Stimulated activated CD4-positive, alpha-beta T cell treated with anti-CD3 and anti-CD28 coated beads, Interleukin-12 subunit alpha, Interleukin-12 subunit beta, amount 100 ng/mL, for 4 hours (primary cell): Measurements from ENCODE around the gene UNC119B.
"Not testable (repeated sequence)": the region's sequence is repeated elsewhere in the genome, so short reads cannot be mapped to it uniquely, and the experiment has no call there.

Source experiments
- DNase-seq: peaks from one replicate; pipeline ENCODE4 v3.0.0-alpha.2; 2020

Gene UNC119B

GRCh38 chr12:120710031-120710804 is at the start of gene UNC119B:
UNC119B (plus strand) TSS chr12:120710458; CDS start chr12:120710475, 17 bp downstream.
- peak; percentile 78 for DNase-seq

GRCh38 chr12:120661432-120661831 is 48.8 kb upstream of the UNC119B start:
- no peak for DNase-seq

DNA sequence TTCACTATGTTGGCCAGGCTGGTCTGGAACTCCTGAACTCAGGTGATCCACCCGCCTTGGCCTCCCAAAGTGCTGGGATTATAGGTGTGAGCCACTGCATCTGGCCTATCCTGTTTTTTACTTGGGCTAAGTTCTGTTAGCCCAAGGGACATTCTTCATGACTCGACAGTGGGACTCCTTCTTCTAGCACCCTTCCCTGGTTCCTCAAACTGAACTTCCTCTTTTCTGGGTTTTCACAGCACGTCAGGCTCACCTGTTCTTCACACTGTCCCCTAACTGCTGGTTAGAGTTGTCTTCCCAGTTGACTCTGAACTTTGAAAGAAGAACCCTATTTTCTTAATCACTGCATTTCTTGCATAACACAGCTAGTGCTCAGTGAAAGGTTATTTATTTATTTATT is 47.4 kb upstream of the UNC119B start:
- no peak for DNase-seq

GRCh38 chr12:120663741-120664140 is 46.5 kb upstream of the UNC119B start:
- DNase-seq, result no peak

DNA sequence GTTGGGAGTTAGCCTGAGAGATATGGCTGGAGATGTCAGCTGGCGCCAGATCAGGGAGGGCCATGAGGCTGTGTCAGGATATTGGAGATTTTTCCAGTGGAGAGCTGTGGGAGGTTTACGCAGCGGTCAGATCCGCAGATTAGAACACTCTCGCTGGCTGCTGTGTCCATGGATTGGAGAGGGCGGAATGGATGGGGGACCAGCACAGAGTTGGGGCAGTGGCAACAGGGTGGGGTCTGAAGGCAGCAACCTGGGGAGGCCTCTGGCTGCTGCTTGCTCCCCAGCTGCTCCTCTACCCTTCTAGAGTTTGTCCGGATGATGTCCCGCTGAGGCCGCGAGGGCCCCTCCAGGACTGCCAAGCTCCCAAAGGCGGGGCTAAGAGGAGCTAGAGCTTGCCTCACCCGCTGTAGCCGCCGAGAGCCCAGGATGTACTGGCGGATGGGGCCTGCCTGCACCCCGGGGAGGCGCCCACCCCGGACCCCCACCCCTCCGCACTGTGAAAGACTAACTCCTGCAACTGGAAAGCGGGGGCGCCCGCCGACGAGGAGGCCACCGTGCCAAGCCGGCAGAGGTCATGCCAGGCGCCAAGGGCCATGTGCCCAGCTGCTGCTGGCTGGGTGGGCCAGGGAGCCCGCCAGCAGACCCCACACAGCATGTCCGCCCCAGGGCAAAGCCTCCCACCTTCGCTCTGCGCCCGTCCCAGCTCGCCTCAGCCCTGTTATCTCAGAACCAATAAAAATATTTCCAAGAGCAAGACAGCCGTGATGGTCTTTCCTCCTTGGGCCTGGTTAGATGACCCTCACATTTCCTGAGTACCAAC is 43.5 kb upstream of the UNC119B start:
- no peak for DNase-seq

DNA sequence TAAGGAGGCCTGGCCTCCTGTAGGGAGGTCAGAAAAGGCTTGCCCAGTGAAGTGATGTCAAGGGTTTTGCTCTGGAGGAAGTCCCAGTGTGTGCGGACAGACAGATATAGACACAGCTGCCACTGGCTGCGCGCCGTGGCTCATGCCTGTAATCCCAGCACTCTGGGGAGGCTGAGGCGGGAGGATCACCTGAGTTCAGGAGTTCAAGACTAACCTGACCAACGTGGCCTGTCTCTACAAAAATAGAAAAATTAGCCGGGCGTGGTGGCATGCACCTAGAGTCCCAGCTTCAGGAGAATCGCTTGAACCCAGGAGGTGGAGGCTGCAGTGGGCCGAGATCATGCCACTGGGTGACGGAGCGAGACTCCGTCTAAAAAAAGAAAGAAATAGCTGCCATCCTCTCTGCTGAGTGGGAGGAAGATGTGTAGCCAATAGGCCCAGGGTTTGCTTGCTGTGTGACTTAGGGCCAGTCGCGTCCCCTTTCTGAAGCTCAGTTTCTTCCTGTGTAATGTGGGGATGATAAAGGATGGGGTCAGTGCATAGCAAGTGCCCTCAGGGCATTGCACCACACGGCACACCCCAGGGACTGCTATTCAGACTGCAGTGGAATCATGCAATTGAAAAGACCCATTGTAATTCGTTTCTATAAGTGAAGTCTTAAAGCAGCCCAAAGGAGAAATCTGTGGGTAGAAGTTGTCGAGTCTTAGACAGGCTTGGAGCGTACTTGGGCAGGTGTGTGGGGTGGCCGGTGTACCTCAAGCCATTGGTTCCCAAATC is 42.0 kb upstream of the UNC119B start:
- DNase-seq, result no peak

- no peak for DNase-seq
Observed at GRCh38 chr12:120668868-120669840, 41.1 kb upstream of the UNC119B start.

DNA sequence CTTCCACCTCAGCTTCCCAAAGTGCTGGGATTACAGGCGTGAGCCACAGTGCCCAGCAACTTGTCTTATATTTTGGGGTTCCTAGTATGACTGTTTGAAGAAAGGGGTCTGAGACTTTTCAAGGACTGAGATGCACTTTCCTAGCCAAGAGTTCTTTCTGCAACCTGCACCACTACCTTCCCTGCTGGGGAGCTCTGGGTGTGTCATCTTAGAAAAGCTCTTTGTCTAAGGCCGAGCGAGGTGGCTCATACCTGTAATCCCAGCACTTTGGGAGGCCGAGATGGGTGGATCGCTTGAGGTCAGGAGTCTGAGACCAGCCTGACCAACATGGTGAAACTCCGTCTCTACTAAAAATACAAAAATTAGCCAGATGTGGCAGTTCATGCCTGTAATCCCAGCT is 40.0 kb upstream of the UNC119B start:
- not testable (repeated sequence) for DNase-seq

DNA sequence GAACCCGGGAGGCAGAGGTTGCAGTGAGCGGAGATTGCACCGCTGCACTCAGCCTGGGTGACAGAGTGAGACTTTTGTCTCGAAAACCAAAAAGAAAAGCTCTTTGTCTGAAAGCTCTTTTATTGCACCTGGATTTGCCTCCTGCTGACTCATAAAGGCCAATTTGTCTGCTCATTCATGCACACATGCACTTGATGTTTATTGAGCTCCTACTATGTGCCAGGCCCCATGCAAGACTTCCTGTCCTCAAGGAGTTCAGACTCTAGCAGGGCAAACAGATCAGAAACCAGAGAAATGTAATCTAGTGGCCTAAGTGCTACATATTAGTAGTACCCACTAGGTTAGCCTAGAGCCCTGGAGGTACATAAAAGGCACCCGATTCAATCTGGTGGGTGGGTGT is 39.6 kb upstream of the UNC119B start:
- DNase-seq, result no peak

- no peak for DNase-seq
Observed at GRCh38 chr12:120674097-120674636, 36.1 kb upstream of the UNC119B start.

- no peak for DNase-seq
Observed at GRCh38 chr12:120677765-120678473, 32.3 kb upstream of the UNC119B start.

DNA sequence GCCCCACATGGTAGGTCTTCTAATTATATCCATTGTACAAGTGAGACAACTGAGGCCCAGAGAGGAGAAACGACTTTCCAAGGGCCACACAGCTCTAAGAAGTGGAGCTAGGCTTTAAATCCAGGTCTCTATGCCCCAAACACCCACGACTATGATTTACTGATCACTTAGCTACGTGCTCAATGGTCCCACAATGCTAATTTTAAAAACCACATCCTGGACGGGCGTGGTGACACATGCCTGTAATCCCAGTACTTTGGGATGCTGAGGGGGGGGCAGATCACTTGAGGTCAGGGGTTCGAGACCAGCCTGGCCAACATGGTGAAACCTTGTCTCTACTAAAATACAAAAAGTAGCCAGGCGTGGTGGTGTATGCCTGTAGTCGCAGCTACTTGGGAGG is 31.7 kb upstream of the UNC119B start:
- no peak for DNase-seq

GRCh38 chr12:120680165-120680738 is 30.0 kb upstream of the UNC119B start:
- DNase-seq, result no peak

DNA sequence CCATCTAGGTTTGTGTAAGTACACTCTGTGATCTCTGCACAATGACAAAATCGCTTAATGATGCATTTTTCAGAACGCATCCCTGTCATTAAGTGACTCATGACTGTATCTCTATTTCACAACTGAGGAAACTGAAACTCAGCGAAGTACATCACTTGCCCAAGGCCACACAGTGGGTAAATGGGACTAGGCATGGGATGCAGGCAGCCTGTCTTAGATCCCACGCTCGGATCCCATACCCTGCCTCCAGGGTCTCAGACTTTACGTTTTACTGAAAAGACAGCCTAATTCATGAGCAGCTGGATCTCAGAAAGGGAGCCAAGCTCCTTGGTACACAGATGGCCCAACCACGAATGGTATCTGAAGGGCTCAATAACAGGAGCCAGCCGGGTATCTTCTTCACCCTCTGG is 25.7 kb upstream of the UNC119B start:
- no peak for DNase-seq

DNA sequence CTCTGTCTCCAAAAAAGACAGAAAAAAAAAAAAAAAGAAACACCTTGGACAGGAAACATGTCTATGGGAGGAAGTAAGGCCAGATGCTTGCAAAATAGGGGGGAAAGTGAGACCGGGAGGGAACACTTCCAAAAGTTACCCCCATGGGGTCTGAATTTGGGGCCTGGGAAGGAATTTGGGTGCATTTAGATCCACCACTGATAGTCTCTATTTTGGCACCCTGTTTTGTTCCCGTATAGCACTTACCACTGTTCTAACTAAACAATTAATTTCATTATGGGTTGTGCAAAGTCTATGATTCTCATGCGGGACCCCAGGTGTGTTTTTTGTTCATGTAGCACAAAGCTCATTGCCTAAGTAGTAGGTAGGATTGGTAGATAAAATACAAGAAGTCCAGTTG is 24.7 kb upstream of the UNC119B start:
- DNase-seq, result no peak

- peak; percentile 95 for DNase-seq
Observed at GRCh38 chr12:120686151-120686689, 24.0 kb upstream of the UNC119B start.

DNA sequence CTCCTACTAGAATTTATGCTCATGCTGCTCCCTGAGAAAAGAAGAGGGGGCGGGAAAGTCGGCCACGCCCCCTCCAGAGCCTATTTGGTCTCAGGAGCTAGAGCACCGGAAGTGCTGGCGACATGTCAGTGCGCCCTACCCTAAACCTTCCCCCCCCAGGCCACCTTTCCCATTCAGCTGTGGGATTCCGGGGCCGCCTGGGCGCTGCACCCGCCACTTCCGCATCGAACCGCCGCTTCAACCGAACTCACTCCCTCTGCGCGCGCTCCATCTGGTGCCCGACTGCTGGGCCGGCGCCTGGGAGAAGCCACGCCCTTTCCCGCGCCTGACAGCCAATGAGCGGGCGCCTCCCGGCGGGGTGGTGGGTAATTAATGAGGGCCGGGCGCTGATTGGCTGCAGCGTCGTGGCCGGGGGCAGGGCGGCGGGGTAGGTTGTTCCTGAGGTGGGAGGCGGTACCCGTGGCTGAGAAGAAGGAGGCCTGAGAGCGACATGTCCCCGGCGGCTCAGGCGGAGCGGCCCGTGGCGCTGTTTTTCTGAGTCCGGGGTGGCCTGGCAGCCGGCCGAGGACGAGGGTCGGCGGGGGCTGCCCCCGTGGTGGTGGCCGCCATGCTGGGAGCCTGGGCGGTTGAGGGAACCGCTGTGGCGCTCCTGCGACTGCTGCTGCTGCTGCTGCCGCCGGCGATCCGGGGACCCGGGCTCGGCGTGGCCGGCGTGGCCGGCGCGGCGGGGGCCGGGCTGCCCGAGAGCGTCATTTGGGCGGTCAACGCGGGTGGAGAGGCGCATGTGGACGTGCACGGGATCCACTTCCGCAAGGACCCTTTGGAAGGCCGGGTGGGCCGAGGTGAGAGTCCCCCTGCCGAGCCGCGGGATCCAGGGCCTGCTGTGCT is 23.3 kb upstream of the UNC119B start, which contains the start of gene MLEC:
Gene MLEC (plus strand): TSS at position 460 of the 888 bp plus-strand sequence. CDS start 148 bp downstream, at position 608.
- DNase-seq, result peak; percentile 98

DNA sequence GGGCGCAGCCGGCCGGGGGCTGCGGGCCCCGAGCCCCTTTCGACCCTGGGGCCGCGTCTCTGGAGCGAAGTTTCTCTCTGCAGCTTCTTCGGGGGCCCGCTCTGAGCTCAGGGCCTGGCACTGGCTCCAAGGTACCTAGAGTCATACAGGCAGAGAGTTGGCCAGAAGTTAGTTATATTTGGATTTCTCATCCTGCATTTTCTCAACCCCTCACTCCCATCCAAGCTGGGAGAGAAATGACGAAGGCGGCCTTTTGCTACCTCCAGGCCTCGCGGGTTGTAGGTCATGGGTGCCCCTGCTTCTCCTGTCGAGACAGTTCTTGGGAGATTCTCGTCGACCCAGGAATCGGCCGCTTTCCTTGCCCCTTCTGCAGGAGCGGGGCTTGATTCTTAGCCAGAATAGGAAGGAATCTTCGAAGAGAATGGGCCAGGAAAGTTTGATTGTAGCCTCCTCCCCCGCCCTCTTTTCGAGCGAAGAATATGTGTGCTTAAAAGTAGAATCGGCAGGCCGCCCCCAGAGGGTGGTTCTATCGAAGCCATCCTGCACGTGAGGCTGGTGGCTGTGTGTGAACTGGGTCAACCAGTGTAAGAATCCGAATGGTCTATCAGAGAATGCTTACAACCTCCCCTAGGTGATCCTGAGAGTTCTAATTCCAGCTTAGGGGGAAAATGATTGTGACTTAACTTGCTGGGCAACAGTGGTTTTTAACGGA is 22.5 kb upstream of the UNC119B start:
- peak; percentile 41 for DNase-seq
